IMR-90 (cell line): ENCODE measurements around the gene TAF7. TPM values are rescaled to one million over a fixed set of nuclear protein-coding genes. Genes with fewer than 3 reads are reported as not detected.

ENCODE experiments used
- ATAC-seq: fragments of 200-7000 bp; cut with Tn5 transposase; 2 replicates; pipeline ENCODE4 v1.9.1; 2020; ENCODE audit warnings: low read depth, mild to moderate bottlenecking, moderate library complexity
- BruUV-seq: library from RNA; stranded (reverse); fragments of 400-500 nt; replicated peaks from 2 replicates; lab custom pipeline; 2021; lab: Mats Ljungman, UMichigan
- CTCF ChIA-PET: fragments of 300-600 bp; formaldehyde crosslinking; extraction: SDS; loops from one replicate; lab custom pipeline; 2021; ENCODE audit warnings: antibody characterized with exemption; lab: Yijun Ruan, JAX
- POLR2A ChIA-PET: fragments of 300-600 bp; sonication (Branson Sonifier 250); formaldehyde crosslinking; loops from one replicate; lab custom pipeline; 2022; ENCODE audit warnings: antibody characterized with exemption; ENCODE audit not compliant: unreplicated experiment; lab: Charles Lee
- DNase-seq: peaks from one replicate; pipeline ENCODE4 v3.0.0; 2013
- H2AFZ ChIP-seq: replicated peaks from 2 replicates; pipeline ENCODE3; 2013; ENCODE audit warnings: low read length, mild to moderate bottlenecking; ENCODE audit not compliant: poor library complexity
- H2AK5ac ChIP-seq: 2 replicates; pipeline ENCODE4 v1.6.1; 2013; ENCODE audit warnings: low read depth, low read length, inconsistent platforms
- H2AK9ac ChIP-seq: replicated peaks from 2 replicates; pipeline ENCODE3; 2013; ENCODE audit warnings: mild to moderate bottlenecking, low read depth, low read length, moderate library complexity; ENCODE audit not compliant: poor library complexity
- H2BK120ac ChIP-seq: 2 replicates; pipeline ENCODE4 v1.6.1; 2013; ENCODE audit warnings: low read depth, low read length, inconsistent platforms
- H2BK15ac ChIP-seq: 3 replicates; pipeline ENCODE4 v1.6.1; 2013; ENCODE audit warnings: low read depth, low read length, inconsistent platforms
- H2BK20ac ChIP-seq: 2 replicates; pipeline ENCODE4 v1.6.1; 2013; ENCODE audit warnings: low read depth, mild to moderate bottlenecking, inconsistent platforms, low read length, moderate library complexity
- H2BK5ac ChIP-seq: 2 replicates; pipeline ENCODE4 v1.6.1; 2013; ENCODE audit warnings: mild to moderate bottlenecking, low read depth, low read length, inconsistent platforms; ENCODE audit not compliant: poor library complexity, severe bottlenecking
- H3K14ac ChIP-seq: replicated peaks from 2 replicates; pipeline ENCODE4 v1.6.1; 2013; ENCODE audit warnings: low read depth, low read length, inconsistent platforms
- H3K18ac ChIP-seq: 2 replicates; pipeline ENCODE4 v1.6.1; 2013; ENCODE audit warnings: low read depth, low read length, control low read depth
- H3K23ac ChIP-seq: 2 replicates; pipeline ENCODE4 v1.6.1; 2013; ENCODE audit warnings: low read depth, low read length, inconsistent platforms
- H3K27ac ChIP-seq: 2 replicates; pipeline ENCODE4 v1.5.1; 2013; ENCODE audit warnings: mild to moderate bottlenecking, control low read depth, low read length; ENCODE audit not compliant: insufficient read depth
- H3K27me3 ChIP-seq: 2 replicates; pipeline ENCODE4 v1.6.1; 2013; ENCODE audit warnings: low read length; ENCODE audit not compliant: control insufficient read depth, insufficient read depth
- H3K36me3 ChIP-seq: 2 replicates; pipeline ENCODE4 v1.6.1; 2013; ENCODE audit warnings: low read length, mixed read lengths; ENCODE audit not compliant: control insufficient read depth, insufficient read depth
- H3K4ac ChIP-seq: 2 replicates; pipeline ENCODE4 v1.6.1; 2013; ENCODE audit warnings: low read depth, low read length, inconsistent platforms
- H3K4me1 ChIP-seq: 2 replicates; pipeline ENCODE4 v1.6.1; 2013; ENCODE audit warnings: low read length, mixed read lengths; ENCODE audit not compliant: control insufficient read depth, insufficient read depth
- H3K4me2 ChIP-seq: 2 replicates; pipeline ENCODE4 v1.6.1; 2013; ENCODE audit warnings: low read depth, mild to moderate bottlenecking, control low read depth, low read length, moderate library complexity
- H3K4me3 ChIP-seq: 2 replicates; pipeline ENCODE4 v1.5.1; 2013; ENCODE audit warnings: low read depth, mild to moderate bottlenecking, control low read depth, low read length, moderate library complexity; ENCODE audit not compliant: insufficient read depth
- H3K56ac ChIP-seq: 2 replicates; pipeline ENCODE4 v1.6.1; 2013; ENCODE audit warnings: low read length, inconsistent platforms; ENCODE audit not compliant: insufficient read depth; ENCODE audit errors: extremely low read depth
- H3K79me1 ChIP-seq, 2 experiments: 2 replicates each; pipeline ENCODE4 v1.6.1; 2013; ENCODE audit warnings: low read length in 2 of 2, inconsistent platforms in 1 of 2, low read depth in 1 of 2
- H3K9ac ChIP-seq: 2 replicates; pipeline ENCODE4 v1.6.1; 2013; ENCODE audit warnings: low read depth, low read length, control low read depth
- H3K9me1 ChIP-seq: 2 replicates; pipeline ENCODE4 v1.6.1; 2013; ENCODE audit warnings: low read length, inconsistent platforms; ENCODE audit not compliant: insufficient read depth
- H3K9me3 ChIP-seq: 2 replicates; pipeline ENCODE4 v1.6.1; 2013; ENCODE audit warnings: low read length; ENCODE audit not compliant: control insufficient read depth, insufficient read depth
- H4K20me1 ChIP-seq: 2 replicates; pipeline ENCODE4 v1.6.1; 2013; ENCODE audit warnings: low read length, inconsistent platforms; ENCODE audit not compliant: insufficient read depth
- H4K5ac ChIP-seq: 2 replicates; pipeline ENCODE4 v1.6.1; 2013; ENCODE audit warnings: mild to moderate bottlenecking, low read depth, low read length, control low read depth
- H4K8ac ChIP-seq, 2 experiments: 2 replicates each; pipeline ENCODE4 v1.6.1; 2013; ENCODE audit warnings: low read depth in 2 of 2, low read length in 2 of 2, control low read depth in 1 of 2, inconsistent platforms in 1 of 2
- H4K91ac ChIP-seq: 2 replicates; pipeline ENCODE4 v1.6.1; 2013; ENCODE audit warnings: low read depth, low read length, inconsistent platforms; ENCODE audit not compliant: insufficient read depth
- CHD1 ChIP-seq: IDR thresholded peaks from 2 replicates; pipeline ENCODE4 v1.6.1; 2012; ENCODE audit warnings: low read depth, low read length, improper control_type of control experiment
- RAD21 ChIP-seq: IDR thresholded peaks from 2 replicates; pipeline ENCODE4 v1.6.1; 2012; ENCODE audit warnings: low read length, improper control_type of control experiment
- WGBS, 2 experiments: methylation state at CpG; one replicate each; pipeline versions ENCODE4 v1.1.5 to v1.1.7; 2013; ENCODE audit warnings: missing lambda C conversion rate in 2 of 2; ENCODE audit not compliant: insufficient read length in 1 of 2; ENCODE audit errors: extremely low coverage in 2 of 2; 5-methylcytosine and 5-hydroxymethylcytosine counted together
- dilution Hi-C: fragments of 300-500 bp; cut with HindIII; formaldehyde crosslinking; loops from one replicate; pipeline ENCODE4 v1.14.3; 2018; ENCODE audit warnings: low sequenced_read_pairs; ENCODE audit not compliant: unreplicated experiment
- in situ Hi-C: fragments of 300-500 bp; cut with MboI; formaldehyde crosslinking; loops from 3 replicates; pipeline ENCODE4 v1.14.3; 2019; ENCODE audit warnings: low sequenced_read_pairs, inconsistent platforms, mixed read lengths
- intact Hi-C: fragments of 100-400 bp; cut with micrococcal nuclease; formaldehyde crosslinking; loops from 2 replicates; pipeline ENCODE4 v1.10.0; 2022
- polyA plus RNA-seq, 3 experiments: library from polyadenylated mRNA; depleted of rRNA; stranded (reverse); fragments of >200 nt; gene quantifications; 2 replicates each; pipeline ENCODE4 v1.2.3, GENCODE V29; 2012; ENCODE audit warnings: low replicate concordance in 1 of 3
- total RNA-seq: library from RNA; depleted of rRNA; stranded (reverse); fragments of >200 nt; gene quantifications from 2 replicates; pipeline ENCODE4 v1.2.3, GENCODE V29; 2012
- TF ChIP-seq, protein P1 (sequence below): conservative IDR thresholded peaks from 2 replicates; pipeline ENCODE4 v1.5.1; 2012; ENCODE audit warnings: mild to moderate bottlenecking, low read depth, low read length, improper control_type of control experiment

Gene TAF7
- total and polyA plus RNA-seq, 2 of the 4 experiments (the other 2 are of a cell fraction), result 45.7 to 51.8 TPM

GRCh38 chr5:141343242-141343952, 22.8 kb upstream of the TAF7 start, which contains the start of gene PCDHGA3:
Gene PCDHGA3, plus strand, starts transcription at chr5:141343829. Its CDS starts 205 bp downstream, at chr5:141344034.
- no peaks in the 10 kb centered on the region for H3K4me1 ChIP-seq
- WGBS, 2 experiments, result no CpG with 5 or more reads among the region's 9 CpGs
- peak within 1 kb of the TSS; percentile 21 for H3K9ac ChIP-seq
- no peak within 1 kb of the TSS for H2AK9ac ChIP-seq
- peaks cover 47% of the 10 kb centered on the region for H3K9me3 ChIP-seq
- peak within 1 kb of the TSS; percentile 58; the same call in 1 of the 2 replicates for H3K4me2 ChIP-seq
- no peaks in the 10 kb centered on the region for H3K9me1 ChIP-seq
- H3K14ac ChIP-seq, result 0 out of 2 replicates have a peak within 1 kb of the TSS, but pooled peaks have one; percentile 3
- H3K27me3 ChIP-seq, result no peaks in the 10 kb centered on the region; the same call in 1 of the 2 replicates
- intact Hi-C loops (no loop called here), in situ Hi-C loops (no loop called here), dilution Hi-C loops (no loop called here)
- H4K5ac ChIP-seq, result peak within 1 kb of the TSS; percentile 12; the same call in 1 of the 2 replicates
- H3K4me3 ChIP-seq, result peak within 1 kb of the TSS; percentile 48
- DNase-seq, result peak; percentile 71
- peak within 1 kb of the TSS; percentile 51; the same call in 1 of the 2 replicates for H3K18ac ChIP-seq
- H2BK120ac ChIP-seq, result no peak within 1 kb of the TSS
- TF ChIP-seq CHD1 (no peak), RAD21 (peak; percentile 49)
- TF ChIP-seq, protein P1, sequence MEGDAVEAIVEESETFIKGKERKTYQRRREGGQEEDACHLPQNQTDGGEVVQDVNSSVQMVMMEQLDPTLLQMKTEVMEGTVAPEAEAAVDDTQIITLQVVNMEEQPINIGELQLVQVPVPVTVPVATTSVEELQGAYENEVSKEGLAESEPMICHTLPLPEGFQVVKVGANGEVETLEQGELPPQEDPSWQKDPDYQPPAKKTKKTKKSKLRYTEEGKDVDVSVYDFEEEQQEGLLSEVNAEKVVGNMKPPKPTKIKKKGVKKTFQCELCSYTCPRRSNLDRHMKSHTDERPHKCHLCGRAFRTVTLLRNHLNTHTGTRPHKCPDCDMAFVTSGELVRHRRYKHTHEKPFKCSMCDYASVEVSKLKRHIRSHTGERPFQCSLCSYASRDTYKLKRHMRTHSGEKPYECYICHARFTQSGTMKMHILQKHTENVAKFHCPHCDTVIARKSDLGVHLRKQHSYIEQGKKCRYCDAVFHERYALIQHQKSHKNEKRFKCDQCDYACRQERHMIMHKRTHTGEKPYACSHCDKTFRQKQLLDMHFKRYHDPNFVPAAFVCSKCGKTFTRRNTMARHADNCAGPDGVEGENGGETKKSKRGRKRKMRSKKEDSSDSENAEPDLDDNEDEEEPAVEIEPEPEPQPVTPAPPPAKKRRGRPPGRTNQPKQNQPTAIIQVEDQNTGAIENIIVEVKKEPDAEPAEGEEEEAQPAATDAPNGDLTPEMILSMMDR, result peak; percentile 57
- BruUV-seq, result no TSS peak
- H4K91ac ChIP-seq, result no peak within 1 kb of the TSS
- H3K4ac ChIP-seq, result no peak within 1 kb of the TSS
- peak; percentile 71 for ATAC-seq
- peak within 1 kb of the TSS; percentile 87 for H2AFZ ChIP-seq
- no peak within 1 kb of the TSS; the same call in 1 of the 2 replicates for H3K23ac ChIP-seq
- H4K20me1 ChIP-seq, result no peaks in the 10 kb centered on the region
- no peak within 1 kb of the TSS for H2BK5ac ChIP-seq
- H4K8ac ChIP-seq, result peak within 1 kb of the TSS in 1 of 2 experiments; percentile 53; a peak in 1 of 4 replicates
- H3K27ac ChIP-seq, result peak within 1 kb of the TSS; percentile 44
- H2BK20ac ChIP-seq, result no peak within 1 kb of the TSS
- no peak within 1 kb of the TSS for H2BK15ac ChIP-seq
- H3K79me1 ChIP-seq, result no peaks in the 10 kb centered on the region
- H2AK5ac ChIP-seq, result no peak within 1 kb of the TSS
- ChIA-PET CTCF (interaction anchor here (1.0 kb wide), 1 partner anchor 224 kb away, joined by 4 read pairs; no protein-coding TSS in a partner anchor), POLR2A (interaction anchor here (0.6 kb wide), 1 partner anchor 653 kb away, joined by 4 read pairs; no protein-coding TSS in a partner anchor)
- no peak within 1 kb of the TSS for H3K56ac ChIP-seq
- H3K36me3 ChIP-seq, result peaks cover 4% of the 10 kb centered on the region; the same call in 1 of the 2 replicates
